ENCODE results near the gene HERC2.
"Not testable (repeated sequence)": the region's sequence is repeated elsewhere in the genome, so short reads cannot be mapped to it uniquely, and the experiment has no call there.

Gene HERC2

DNA sequence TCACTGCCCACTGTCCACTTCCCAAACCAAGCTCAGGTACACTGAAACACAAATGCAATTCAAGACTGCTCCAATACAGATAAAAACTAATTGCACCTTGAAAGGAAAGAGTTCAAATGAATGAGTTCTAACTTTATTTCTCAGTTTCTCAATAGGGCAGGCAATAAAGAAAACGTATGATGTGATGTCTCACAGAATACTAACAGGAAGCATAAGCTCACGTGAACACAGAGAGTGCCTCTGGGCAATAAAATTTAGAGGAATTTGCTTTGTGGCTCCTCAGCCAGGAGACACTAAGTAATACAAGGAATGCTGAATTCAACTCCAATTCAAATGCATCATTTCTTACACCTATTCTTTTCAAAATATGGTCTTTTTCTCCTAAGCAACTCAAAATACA is 140.6 kb downstream of the HERC2 start:
- DNase-seq = no peak

- no peak for DNase-seq
Measured at GRCh38 chr15:28179270-28179669, 142.7 kb downstream of the HERC2 start.

GRCh38 chr15:28178727-28179126 is 143.3 kb downstream of the HERC2 start:
- no peak for DNase-seq

GRCh38 chr15:28178290-28178689 is 143.7 kb downstream of the HERC2 start:
- no peak for DNase-seq

DNA sequence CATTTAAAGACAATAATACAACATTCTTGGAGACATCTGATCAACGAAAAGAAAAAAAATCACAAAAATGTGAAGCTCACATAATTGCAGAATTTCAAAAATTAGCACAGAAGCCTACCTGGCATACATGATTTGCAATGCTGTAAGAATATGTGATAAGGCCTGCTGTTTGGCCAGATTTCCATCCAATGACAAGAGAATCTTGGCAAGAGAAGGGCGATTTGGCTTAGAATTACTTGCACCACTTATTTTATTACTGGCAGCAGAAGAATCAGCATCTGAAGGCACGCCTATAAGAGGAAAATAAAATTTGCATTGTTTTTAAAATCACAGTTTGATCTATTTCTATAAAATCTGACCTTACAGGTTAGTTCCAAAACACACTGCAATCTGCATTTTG is 152.6 kb downstream of the HERC2 start:
- no peak for DNase-seq

- DNase-seq = not testable (repeated sequence)
Measured at GRCh38 chr15:28168405-28169121, 153.4 kb downstream of the HERC2 start.

DNA sequence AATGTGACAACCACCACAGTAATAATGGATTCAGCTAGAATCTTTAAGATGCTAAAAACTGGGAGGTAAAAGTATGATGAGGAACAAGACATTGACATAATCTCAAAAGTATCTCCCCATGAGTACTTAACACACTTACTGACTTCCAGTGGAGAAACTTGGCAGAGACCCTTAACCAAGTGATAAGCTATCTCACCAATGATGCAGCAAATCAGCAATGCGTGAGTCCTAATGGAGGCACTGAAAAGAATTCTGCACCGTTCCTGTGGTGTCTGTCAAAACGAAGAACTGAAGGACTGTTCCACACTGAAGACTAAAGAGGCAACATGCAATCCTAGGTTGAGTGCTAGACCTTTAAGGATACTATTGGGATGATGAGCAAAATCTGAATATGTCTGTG is 154.9 kb downstream of the HERC2 start:
- no peak for DNase-seq

DNA sequence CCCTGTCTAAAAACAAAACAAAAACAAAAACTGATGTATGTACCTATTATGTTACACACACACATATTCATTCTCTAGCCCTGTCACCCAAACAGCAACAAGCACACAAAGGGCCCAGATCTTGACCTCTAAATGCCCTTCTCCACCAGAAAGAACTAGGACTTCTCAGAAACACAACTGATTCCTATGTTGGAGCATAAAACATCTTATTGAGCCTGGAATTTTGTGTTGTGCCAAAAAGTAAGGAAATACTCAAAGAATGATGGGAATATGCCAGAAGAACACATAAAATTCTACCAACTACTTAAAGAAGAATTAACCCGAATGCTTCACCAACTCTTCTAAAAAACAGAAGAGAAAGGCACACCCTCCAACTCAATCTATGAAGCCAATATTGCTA is 156.2 kb downstream of the HERC2 start:
- no peak for DNase-seq

DNA sequence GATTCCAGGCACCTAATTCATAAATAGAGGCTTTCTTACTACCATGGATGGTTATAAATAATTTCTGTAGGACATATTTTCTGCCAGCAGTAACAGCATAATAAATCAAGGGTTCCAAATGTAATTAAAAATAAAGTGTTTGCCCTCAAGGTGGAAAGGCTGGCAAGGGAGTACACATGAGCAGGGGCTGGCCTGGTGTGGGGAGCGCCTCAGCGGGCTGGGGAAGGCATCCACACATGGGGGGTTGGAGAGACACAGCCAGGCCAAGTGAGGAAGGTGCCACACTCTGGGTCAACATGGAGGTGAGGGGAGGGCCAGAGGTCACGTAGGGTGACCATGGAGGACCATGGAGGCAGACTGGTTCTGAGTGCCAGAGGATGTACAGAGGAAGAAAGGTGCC is 157.1 kb downstream of the HERC2 start:
- no peak for DNase-seq

DNA sequence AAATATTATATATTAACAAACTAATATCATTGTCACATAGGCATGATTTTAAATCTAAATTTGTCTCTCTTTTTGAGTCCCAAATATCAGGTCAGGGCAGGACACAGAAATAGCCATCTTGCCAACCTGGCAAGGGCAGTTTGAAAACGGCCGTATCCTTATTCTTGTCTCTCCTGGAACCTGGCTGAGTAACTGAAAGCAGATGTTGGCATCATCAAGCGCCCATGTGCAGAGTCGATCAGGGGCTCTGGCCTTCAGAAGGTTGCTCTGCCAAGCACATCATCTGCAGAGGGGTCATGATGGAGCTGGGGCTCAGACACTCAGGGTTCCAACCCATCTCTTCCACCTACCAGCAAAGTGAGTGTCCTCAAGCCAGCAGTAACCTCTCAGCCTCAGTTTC is 167.7 kb downstream of the HERC2 start:
- DNase-seq = no peak

GRCh38 chr15:28153492-28154119 is 168.4 kb downstream of the HERC2 start:
- DNase-seq = peak; percentile 17

- DNase-seq = not testable (repeated sequence)
Measured at GRCh38 chr15:28152538-28152923, 169.4 kb downstream of the HERC2 start.

DNA sequence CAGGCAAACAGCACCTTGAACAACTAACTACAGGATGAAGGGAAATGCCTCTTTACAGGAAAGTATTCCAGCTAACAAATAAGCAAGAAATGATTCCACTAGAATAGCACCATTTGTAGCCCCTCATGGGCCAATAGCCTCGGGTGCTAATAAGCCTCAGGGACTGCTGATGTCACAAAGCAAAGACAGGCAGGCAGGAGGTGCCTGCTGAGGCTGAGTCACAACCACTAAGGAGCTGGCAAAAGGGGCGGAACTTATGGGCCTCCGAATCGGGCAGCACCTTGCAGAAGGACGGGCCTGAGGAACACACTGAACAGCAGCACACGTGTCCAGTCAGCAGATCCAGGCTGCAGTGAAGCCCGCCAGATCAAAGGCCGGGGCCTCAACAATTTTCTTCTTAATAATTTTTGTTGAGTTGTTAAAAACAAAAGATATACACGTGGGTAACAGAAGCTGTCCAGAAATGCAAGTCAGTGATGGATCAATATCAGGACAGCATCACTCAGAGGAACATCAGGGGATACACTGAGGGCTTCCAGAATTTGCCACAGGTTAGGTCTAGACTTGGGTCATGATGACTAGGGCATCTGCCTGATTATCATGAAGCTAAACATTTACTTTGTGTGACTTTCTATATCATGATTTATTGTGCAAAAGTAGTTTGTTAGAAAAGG is 170.0 kb downstream of the HERC2 start:
- peak; percentile 22 for DNase-seq

DNA sequence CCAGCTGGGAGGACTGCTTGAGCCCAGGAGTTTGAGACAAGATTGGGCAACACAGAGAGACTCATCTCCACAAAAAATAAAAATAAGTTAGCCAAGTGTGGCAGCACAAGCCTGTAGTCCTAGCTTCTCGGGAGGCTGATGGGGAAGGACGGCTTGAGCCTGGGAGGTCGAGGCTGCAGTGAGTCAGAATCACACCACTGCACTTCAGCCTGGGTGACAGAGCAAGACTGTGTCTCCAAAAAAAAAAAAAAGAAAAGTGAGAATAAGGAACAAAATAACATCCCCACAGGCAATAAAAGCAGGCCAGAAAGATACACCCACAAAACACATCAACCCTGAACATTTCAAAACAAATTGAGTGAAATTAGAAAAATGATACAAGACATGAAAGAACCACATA is 174.2 kb downstream of the HERC2 start:
- no peak for DNase-seq

DNA sequence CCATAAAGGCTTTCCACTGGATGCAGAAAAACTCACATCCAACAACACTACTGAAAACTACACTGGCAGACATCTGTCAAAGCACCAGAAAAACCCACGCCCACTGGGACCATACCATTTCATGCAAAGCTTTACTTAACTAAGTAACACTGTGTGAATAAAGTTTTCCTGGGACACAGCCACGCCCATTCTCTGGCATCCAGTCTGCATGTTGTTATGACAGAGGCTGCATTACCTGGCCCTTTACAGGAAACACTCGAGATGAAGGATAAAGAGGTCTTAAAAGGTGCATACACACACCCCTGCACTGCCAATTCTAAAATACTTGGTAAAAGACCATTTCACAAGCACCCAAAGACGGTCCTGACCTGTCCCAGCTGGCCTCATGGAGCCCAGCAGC is 176.6 kb downstream of the HERC2 start:
- not testable (repeated sequence) for DNase-seq

DNA sequence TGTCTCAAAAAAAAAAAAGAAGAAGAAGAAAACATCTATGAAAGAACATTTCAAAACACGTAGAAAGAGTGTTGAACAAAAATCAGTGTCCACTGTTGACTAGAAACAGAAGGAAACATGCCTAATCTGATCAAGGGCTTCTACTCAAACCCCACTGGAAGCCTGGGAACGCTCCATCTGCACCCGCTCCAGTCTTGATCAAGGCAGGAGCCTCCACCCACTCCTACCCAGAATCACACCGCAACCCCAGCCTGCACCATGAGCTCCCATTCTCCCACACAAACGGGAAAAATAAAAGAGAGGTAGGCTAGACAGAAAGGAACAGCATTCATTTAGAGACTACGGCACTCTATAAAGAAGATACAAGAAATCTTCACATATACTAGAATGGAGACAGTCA is 181.9 kb downstream of the HERC2 start:
- no peak for DNase-seq

- not testable (repeated sequence) for DNase-seq
Measured at GRCh38 chr15:28137408-28138039, 184.5 kb downstream of the HERC2 start.

DNA sequence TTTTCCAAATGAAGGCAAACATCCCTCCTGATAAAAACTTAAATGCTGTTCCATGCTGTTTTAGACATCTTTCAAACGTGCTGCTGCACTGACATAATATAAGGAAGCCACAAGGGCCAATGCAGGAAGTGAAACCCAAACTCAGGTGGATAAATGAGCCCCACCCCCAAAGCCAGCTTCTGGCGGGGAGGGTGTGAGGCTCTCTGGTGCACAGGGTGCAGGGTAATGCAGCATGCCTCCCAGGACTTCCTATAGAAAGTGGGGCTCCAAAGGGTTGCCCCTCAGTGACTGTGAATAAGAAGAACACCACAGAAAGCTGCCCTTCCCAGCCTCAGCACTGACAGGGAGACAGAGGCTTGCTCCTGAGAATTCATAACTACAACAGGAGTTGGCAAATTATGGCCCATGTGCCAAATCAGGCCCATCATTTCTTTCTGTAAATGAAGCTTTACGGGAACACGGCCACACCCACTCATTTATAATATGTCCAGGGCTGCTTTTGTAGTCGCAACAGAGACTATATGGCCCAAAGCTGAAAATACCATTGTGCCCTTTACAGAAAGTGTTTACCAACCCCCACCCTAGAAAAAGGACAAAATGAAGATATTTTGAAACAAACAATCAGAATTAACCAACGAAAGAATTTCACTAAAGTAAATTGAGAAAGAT is 185.6 kb downstream of the HERC2 start:
- DNase-seq = not testable (repeated sequence)

GRCh38 chr15:28133281-28133680 is 188.7 kb downstream of the HERC2 start:
- peak; percentile 74 for DNase-seq

- peak; percentile 62 for DNase-seq
Measured at GRCh38 chr15:28132524-28133275, 189.3 kb downstream of the HERC2 start.

DNA sequence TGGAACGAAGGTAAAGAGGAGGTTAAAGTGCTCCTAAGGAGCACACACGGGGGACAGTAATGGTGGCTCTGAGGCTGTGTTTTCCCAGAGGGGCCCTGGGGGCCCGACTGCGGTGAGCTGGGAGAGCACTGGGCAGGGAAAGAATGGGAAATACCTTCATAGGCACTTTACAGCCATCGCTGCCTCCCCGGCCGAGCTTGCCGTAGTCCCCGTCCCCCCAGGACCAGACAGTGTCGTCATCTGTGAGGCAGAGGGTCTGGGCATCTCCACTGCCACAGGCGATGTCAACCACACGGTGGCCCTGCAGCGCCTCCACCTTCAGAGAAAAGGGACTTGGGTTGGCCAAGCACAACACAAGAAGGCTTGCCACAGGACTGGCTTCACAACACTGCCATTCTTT is 190.0 kb downstream of the HERC2 start:
- DNase-seq = no peak

GRCh38 chr15:28131400-28131799 is 190.6 kb downstream of the HERC2 start:
- no peak for DNase-seq

All from fibroblast of skin of back (primary cell).